ENCODE results near the gene OSM.

DNA sequence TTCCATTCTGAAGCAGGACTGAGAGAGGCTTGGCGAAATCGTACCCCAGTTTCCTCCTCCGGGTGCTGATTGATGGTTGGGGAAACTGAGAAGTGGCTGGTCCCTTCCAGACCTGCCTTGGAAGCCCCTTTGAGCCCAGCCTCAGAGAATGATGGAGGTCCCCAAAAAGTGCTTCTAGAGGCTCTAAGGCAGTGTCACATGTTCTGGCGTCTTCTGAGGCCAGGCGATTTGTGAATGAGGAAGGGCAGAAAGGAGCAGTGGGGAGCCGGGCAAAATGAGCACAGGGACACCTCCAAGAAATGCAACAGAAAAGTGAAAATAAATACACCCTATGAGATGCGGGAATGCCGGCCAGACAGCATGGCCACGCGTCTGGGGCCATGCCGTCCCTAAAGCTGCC, 19.1 kb downstream of the OSM start:
- TF ChIP-seq, protein P1, sequence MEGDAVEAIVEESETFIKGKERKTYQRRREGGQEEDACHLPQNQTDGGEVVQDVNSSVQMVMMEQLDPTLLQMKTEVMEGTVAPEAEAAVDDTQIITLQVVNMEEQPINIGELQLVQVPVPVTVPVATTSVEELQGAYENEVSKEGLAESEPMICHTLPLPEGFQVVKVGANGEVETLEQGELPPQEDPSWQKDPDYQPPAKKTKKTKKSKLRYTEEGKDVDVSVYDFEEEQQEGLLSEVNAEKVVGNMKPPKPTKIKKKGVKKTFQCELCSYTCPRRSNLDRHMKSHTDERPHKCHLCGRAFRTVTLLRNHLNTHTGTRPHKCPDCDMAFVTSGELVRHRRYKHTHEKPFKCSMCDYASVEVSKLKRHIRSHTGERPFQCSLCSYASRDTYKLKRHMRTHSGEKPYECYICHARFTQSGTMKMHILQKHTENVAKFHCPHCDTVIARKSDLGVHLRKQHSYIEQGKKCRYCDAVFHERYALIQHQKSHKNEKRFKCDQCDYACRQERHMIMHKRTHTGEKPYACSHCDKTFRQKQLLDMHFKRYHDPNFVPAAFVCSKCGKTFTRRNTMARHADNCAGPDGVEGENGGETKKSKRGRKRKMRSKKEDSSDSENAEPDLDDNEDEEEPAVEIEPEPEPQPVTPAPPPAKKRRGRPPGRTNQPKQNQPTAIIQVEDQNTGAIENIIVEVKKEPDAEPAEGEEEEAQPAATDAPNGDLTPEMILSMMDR (IDR thresholded peaks at IDR 0.05), result no peak
- TF ChIP-seq POLR2A (IDR thresholded peaks at IDR 0.05), result no peak

Measured in thyroid gland (tissue), 4 donors.